ENCODE results near the gene HSBP1L1.

The HSBP1L1 gene

DNA sequence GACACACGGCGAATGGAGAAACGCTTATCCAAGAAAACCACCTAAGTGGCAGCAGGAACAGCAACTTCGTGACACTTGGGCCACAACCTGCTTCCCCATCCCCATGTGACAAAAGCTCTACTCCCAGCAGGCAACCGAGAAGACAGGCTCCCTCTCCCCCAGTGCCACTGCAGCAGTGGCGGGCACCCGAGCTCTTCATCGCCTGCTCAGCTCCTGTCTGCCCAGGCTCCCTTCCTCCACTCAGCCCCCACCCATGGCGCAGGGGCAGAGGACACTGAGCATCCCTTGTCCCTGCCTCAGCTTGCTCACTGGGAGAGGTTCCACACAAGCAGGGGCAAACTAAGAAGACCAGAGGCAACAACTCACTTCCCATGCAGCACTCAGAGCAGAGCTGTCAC lies 35.9 kb upstream of the HSBP1L1 start:
- FAIRE-seq (no peak), DNase-seq (ENCODE audit: extremely low spot score, insufficient read length, low read depth) (no peak)

DNA sequence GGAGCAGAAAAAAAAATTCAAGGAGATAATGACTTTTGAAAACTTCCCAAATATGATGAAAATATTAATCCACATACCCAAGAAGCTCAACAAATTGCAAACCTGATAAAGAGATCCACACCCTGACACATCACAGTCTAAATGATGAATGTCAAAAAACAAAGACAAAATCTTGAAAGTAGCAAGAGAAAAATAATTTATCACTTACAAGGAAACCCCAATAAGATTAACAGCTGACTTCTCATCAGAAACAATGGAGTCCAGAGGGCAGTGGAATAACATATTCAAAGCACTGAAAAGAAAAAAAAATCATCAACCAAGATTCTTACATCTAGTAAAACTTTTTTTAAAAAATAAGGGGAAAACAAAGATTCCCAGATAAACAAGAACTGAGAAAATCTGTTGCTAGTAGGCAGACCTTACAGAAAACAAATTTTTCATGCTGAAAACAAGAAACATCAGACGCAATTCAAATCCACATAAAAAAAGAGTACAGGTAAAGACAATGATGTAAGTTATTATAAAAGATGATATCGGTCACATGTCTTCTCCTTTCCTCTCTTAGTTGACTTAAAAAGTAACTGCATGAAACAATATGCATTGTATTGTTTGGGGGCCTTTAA lies 34.3 kb upstream of the HSBP1L1 start:
- DNase-seq (ENCODE audit: extremely low spot score, insufficient read length, low read depth) (no peak), FAIRE-seq (peak; percentile 12)

DNA sequence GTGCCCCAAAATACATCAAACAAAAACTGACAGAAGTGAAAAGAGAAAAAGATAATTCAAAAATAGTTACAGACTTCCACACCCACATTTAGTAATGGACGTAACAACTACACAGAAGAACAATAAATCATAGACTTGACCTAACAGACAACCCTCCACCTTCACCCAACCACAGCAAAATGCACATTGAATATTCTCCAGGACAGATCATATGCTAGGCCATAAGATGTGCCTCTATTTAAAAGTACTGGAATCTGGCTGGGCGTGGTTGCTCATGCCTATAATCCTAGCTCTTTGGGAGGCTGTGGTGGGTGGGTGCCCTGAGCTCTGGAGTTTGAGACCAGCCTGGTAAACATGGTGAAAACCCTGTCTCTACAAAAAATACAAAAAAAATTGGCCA lies 33.0 kb upstream of the HSBP1L1 start:
- no peak for FAIRE-seq
- DNase-seq (ENCODE audit: extremely low spot score, insufficient read length, low read depth) = no peak

DNA sequence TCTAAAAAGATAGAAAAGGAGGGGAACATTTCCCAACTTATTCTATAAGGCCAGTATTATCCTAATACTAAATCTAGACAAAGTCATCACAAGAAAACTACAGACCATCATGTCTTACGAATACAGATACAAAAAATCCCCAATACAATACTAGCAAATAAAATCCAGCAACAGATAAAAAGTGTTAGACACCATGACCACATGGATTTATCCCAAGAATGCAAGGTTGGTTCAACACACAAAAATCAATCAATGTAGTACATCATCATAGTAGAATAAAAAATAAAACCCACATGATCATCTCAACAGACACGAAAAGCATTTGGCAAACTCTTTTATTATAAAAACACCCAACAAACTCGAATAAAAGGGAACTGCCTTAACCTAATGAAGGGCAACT lies 31.5 kb upstream of the HSBP1L1 start:
- FAIRE-seq = no peak
- no peak for DNase-seq (ENCODE audit: extremely low spot score, insufficient read length, low read depth)

DNA sequence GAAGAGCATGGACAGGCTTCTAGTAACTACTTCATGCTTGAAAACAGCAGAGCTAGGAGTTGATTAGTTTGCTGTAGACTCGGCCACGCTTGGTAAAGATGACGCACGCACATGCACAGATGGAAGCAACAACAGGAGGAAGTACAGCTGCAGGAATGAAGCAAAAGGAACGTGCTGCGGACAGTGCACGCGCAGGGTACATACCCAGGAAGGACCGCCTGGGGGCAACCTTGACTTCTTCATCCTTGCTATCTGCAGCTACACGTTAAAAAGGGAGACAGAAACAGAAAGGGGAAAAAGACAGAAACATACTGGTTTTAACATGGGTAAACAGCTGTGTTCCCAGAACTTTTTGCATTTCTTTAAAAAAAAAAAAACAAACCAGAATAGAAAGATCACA lies 30.7 kb upstream of the HSBP1L1 start:
- DNase-seq (ENCODE audit: extremely low spot score, insufficient read length, low read depth) (no peak), FAIRE-seq (no peak)

DNA sequence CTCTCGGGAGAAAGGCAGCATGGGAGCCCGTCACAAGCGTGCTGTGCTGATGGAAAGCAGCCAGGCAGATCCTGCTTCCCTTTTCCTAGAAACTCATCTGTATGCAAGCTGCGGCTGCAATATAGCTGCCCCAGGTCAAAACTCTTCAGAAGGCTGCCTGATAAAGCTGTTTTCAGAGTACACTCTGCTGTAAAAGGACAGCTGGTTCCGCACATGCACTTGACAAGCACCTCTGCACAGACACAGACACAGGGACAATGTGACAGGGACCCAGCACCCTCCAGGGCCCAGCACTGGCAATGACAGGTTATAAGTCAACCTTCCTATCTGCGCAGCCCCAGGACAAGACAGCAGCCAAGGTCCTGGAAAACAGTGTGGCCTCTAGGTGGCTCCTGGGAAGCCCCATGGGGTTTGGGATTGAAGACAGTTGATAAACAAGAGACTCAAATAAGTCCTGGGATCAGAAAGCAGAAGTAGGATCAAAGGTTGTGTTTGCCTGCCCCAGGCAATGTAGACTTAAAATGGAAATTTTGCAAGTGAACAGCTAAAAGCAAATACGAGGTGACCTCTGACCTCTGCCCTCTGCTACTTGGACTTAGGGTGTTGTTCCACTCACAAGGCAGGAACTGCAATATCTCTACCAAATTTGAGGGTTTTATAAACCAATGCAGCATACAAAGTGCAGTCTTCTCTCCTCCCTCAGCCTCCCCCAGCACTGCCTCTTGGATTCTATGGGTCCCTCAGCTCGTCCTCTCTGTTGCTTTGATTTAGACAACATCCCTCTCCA lies 29.9 kb upstream of the HSBP1L1 start:
- no peak for DNase-seq (ENCODE audit: extremely low spot score, insufficient read length, low read depth)
- no peak for FAIRE-seq

DNA sequence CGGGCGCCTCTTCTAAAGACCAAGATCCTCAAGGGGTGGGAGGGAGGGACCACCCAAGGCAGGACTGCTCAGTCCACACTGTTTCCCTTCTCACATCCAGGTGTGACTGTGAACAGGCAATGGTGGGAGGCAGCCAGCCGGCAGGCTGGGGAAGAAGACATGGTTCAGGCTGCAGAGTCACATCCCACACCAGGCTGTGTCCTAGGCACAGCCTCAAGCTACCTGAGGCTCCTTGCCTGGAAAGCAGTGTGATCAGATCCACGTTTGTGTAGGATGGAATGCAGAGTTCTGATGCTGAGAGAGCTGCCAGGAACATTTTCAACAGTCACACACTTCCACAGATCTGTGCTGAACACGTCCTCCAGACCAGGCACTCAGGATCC lies 29.4 kb upstream of the HSBP1L1 start:
- FAIRE-seq (no peak), DNase-seq (ENCODE audit: extremely low spot score, insufficient read length, low read depth) (no peak)

DNA sequence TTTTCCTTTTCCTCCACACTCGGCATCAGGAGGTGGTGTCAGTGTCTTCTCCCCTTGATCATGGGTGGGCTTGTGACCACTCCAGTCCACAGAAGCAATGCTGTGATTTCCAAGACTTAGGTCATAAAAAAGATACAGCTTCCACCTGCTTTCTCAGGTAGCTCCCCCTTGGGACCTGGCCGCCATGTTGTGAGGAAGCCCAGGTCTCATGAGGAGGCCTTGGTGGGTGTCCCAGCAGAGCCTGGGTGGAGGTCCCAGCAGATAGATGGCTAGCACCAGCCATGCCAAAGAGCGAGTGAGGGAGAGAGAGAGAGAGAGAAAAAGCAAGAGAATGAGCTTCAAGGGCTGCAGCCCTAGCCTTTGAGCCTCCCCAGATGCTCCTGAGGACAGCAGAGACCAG lies 28.9 kb upstream of the HSBP1L1 start:
- no peak for FAIRE-seq
- no peak for DNase-seq (ENCODE audit: extremely low spot score, insufficient read length, low read depth)

DNA sequence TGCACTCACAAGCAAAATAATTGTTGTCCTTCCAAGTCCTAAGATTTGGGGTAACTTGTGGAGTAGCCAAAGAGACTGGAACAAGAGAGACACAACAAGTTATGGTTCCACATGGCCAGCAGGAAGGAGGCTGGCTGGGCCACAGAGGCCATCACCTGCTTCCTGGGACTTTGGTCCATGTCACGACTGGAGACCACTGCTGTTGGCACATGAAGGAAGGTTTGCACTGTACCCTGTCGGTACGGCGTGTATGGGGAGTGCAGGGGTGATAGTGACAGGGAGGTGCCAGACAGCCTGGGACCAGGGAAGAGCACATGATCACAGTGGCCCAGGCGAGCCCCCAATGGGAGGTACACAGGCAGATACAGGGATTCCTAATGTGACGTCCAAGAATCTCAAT lies 28.5 kb upstream of the HSBP1L1 start:
- DNase-seq (ENCODE audit: extremely low spot score, insufficient read length, low read depth) (no peak), FAIRE-seq (no peak)

DNA sequence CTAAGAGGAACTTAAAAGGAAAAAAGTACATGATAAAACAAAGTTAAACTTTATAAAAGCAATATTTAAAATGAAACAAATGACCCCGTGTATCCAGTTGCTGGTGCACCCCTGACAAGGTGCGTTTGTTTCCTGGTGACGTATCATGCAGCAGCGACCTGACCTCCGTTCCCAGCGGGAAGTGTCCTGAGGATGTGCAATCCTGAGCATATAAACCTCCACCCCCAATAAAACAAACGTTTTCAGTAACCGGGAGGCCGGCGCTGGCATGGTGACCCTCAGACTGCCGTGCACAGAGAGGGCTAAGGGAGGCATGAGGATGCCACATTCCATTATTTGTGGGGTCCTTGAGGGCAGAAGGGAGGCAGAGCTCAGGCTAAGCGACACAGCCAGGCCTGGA lies 27.8 kb upstream of the HSBP1L1 start:
- no peak for DNase-seq (ENCODE audit: extremely low spot score, insufficient read length, low read depth)
- FAIRE-seq = no peak

DNA sequence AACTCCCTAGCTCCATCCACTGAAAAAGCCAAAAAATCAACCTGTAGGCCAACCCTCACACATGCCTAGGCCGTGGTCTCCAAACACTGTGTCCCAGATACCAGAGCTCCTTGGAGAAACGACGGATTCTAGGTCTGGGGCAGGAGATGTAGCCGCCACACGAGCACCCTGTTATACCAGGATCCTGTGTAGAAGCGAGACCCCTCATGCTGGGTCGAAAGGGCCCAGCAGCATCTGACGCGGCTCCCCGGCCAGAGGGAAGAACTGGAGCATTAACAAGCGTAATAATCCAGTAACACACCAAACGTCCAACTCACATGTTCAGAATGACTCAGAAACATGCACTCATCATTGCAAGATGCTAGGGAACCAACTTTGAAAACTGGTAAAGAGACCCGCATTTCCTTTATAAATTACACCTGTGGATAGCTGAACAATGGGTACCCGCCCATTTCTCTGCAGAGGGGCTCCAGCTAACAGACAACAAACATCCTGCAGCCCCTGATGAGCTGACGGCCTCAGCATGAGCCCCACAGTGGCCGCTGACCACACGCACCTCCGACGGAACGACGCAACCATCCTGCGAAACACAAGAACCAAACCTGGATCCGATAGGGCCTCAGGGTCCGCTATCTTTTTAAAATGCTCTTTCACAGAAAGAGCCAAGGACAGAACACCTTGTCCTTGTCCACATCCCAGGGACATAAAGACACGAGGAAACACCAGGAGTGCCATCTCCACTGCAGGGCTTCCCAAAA lies 27.2 kb upstream of the HSBP1L1 start:
- DNase-seq (ENCODE audit: extremely low spot score, insufficient read length, low read depth) (no peak), FAIRE-seq (no peak)

DNA sequence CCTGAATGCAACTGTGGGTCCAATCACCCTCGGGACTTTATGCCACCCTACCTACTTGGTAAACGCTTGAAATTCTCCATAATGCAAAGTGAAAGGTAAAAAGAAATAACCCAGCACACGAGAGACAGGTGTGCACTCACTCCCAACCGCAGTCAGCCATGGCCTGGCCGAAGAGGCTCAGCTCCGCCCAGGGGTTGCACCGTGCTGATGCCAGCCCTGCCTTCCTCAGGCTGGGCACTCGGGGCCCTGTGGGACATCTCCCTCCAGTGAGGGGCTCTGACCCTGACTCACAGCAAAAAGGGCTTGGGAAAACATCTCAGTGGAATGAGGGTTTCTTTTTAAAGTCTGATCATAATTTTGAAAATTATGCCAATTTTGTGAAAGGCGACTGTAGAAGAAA lies 26.2 kb upstream of the HSBP1L1 start:
- DNase-seq (ENCODE audit: extremely low spot score, insufficient read length, low read depth) (no peak), FAIRE-seq (no peak)

DNA sequence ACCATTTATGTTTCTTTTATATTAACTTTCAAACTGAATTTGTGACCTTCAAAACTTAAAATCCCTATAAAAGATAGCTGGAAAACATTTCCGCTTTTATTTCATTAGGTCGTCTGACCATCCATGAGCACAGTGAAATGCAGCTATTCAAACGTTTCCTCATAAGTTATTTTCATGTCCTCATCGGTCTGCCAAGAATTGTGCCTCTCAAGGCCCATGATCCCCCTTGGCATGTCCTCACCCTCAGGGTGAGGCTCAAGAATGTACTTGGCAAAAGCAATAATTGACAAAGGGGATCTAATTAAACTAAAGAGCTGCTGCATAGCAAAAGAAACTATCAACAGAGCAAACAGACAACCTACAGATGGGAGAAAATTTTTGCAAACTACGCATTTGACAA lies 25.3 kb upstream of the HSBP1L1 start:
- FAIRE-seq (no peak), DNase-seq (ENCODE audit: extremely low spot score, insufficient read length, low read depth) (no peak)

DNA sequence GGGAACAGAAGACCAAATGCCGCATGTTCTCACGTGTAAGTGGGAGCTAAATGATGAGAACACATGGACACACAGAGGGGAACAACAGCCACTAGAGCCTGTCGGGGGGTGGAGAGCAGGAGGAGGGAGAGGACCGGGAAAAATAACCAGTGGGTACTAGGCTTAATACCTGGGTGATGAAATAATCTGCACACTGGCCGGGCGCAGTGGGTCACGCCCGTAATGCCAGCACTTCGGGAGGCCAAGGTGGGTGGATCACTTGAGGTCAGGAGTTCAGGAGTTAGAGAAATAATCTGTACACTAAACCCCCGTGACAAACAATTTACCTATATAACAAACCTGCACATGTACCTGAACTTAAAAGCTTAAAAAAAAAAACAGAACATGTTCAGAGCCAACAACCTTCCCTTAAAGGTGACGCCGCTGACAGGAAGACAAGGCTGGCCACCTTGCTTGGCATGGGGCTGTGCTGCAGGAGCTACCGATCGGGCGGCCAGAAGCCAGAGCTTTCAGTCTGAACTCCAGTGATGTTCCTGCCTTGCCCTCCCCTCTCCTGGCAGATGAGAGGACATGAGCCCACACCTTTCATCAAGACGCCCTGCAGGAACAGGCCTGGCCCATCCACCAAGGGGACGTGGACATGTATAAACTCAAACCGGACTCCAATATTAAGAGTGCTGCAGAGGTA lies 24.2 kb upstream of the HSBP1L1 start:
- no peak for FAIRE-seq
- DNase-seq (ENCODE audit: extremely low spot score, insufficient read length, low read depth) = no peak

DNA sequence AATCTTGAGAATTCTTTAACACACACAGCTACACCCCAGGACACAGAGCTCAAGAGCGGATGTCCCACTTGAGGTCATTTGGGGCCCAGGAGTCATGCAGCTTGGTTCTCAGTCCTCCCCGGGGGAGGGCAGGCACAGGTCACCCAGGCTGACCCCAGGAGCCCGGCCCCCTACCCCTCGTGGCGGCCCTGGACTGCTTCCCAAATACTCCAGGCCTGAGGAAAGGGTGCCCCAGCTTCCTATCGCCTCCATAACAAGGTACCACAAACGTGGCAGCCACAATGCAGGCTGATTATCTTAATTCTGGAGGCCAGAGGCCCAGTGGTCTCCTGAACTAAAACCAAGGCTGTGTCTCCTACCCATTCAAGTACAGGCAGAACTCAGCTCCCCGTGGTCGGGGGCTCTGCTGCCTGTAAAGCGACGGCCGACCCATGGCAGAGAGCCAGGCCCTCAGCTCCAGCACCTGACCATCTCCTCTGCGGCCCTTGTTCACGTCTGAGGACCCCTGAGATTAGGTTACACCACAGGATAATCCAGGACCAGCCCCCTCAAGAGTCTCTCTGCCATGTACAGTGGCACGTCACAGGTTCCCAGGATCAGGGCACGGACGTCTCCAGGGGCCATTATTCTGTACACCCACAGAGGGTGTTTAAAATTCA lies 23.5 kb upstream of the HSBP1L1 start:
- DNase-seq (ENCODE audit: extremely low spot score, insufficient read length, low read depth) (no peak), FAIRE-seq (no peak)

DNA sequence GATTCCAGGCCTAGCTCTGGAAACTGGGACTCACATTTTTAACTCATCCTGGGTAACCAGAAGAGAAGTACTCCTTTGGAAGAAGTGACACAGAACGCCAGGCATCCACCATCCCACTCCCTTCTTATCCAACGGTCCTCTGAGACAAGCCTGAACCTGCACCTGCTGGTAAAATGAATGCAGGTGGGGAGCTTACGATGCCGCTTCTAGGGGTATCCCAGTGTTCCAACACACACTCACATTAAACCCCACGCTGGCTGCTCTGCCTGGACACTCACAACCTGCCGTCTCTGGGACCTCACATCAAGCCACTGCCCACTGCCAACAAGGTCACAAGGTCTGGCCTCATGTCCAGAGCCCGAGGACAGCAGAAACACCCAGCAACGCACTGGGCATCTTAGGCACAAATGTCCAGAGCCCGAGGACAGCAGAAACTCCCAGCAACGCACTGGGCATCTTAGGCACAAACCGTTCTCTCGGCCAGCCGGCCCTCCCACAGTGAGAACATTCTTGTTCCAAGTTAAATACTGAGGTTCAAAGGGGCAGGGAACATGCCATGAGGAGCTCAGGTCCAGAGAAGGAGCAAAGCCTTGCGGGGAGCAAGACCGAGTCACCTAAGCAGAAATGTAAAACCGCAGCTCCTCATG lies 22.8 kb upstream of the HSBP1L1 start:
- no peak for FAIRE-seq
- no peak for DNase-seq (ENCODE audit: extremely low spot score, insufficient read length, low read depth)

DNA sequence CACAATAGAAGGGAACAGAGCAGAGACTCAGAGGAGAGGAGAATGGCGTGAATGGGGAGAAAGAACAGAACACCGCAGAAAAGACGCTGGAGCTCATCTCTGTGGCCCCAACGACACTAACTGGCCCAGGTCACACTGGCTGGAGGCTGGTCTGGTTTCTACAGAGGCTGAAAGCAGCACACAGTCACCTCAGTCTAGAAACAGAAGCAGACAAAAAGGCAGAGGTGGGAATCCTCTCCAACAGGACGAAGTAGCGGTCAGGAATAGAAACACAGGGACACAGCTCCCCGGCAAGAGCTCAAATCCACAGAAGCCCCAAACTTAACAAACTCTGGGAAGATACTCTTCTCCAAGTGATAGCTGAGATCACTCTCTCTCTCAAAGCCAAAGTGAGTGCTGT lies 22.2 kb upstream of the HSBP1L1 start:
- DNase-seq (ENCODE audit: extremely low spot score, insufficient read length, low read depth) (no peak), FAIRE-seq (no peak)

DNA sequence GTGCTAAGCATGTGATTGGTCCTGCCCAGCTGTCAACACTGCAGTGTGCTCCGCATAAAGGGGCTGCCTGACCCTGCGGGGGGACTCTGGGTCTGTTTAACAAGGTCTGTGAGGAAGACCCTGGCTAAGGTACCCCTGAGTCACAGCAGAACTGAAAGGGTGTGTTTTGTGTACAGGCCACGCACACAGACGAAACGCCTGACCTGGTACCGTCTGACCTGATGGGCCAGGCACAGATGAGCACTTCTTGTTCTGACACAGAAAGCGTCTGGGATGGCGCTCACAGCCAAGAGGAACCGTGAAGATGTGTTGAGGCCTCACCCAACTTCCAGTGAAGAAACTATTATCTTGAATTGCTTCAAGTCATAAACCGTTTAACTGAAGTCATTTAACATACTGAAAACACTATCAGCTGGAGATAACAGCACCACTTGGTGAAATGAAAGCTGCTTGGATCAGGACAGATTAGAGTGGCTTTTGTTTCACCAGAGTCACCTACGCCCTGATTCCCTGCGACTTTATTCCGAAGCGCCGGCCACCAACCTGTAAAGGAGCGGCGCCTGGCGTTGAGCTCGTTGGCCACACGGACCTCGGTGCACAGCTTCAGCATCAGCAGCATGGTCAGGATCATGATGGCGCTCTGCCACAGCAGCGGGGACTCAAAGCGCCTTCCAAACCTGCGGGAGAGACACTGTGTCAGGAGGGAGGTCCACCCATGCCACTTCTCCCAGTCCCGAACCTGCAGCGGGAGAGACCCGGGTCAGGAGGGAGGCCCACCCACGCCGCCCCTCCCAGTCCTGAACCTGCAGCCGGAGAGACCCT lies 21.4 kb upstream of the HSBP1L1 start:
- FAIRE-seq (no peak), DNase-seq (ENCODE audit: extremely low spot score, insufficient read length, low read depth) (no peak)

DNA sequence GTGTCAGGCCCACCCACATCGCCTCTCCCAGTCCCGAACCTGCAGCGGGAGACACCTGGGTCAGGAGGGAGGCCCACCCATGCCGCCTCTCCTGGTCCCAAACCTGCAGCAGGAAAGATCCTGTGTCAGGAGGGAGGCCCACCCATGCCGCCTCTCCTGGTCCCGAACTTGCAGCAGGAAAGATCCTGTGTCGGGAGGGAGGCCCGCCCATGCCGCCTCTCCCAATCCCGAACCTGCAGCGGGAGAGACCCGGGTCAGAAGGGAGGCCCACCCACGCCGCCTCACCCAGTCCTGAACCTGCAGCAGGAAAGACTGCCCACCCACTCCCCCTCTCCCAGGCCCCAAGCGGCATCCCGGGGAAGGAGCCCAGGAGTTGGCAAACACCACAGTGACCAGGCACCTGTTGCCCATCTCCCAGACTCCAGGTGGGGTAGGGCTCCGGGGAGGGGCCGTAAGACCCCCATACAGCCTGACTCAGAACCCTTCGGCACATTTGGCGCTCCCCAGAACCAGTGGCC lies 20.8 kb upstream of the HSBP1L1 start:
- DNase-seq (ENCODE audit: extremely low spot score, insufficient read length, low read depth) = no peak
- no peak for FAIRE-seq

Measured in GM18507 (cell line).